ENCODE results near the gene COG1. TPM values are rescaled to one million over a fixed set of nuclear protein-coding genes. Genes with fewer than 3 reads are reported as not detected.

Gene COG1
- total and polyA plus RNA-seq, 2 donors from 2014 or later, result 28.2 to 41.6 TPM

DNA sequence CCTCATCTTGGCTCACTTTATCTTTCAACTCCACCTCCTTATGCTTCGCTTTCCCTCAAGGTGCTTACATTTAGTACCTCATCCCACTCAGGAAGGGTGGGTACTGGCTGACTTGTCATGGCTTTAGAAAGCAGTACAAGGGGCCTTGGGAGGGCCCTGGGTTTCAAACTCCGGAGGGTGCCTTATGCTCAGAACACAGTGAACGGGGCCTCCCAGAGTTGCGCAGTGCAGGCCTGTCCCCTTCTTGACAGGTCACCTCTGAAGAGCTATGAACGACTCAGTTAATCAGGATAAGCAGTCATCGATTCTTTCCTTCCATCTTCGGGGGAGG, 6.0 kb downstream of the COG1 start:
- Histone ChIP-seq H3K27ac (ENCODE audit: low read depth in 2 of 2, low read length in 2 of 2) (no peak overlapping the region), H3K27me3 (ENCODE audit: control insufficient read depth, insufficient read depth, low read length) (no peaks in the 10 kb centered on the region), H3K9ac (ENCODE audit: low read length in 3 of 3) (no peak overlapping the region), H3K4me1 (ENCODE audit: control insufficient read depth in 2 of 3, insufficient read depth in 2 of 3, low read depth in 1 of 3, low read length in 3 of 3) (peaks cover 10 to 14% (median 11%) of the 10 kb centered on the region in 3 donors), H3K9me3 (ENCODE audit: control insufficient read depth in 2 of 3, insufficient read depth in 1 of 3, low read length in 3 of 3) (no peaks in the 10 kb centered on the region), H3K4me3 (ENCODE audit: low read length in 3 of 3) (no peak overlapping the region), H3K36me3 (ENCODE audit: control insufficient read depth in 2 of 3, insufficient read depth in 3 of 3, low read length in 3 of 3) (peaks cover 26 to 54% (median 45%) of the 10 kb centered on the region in 3 donors)
- no peak for FAIRE-seq
- TF ChIP-seq, protein P1, sequence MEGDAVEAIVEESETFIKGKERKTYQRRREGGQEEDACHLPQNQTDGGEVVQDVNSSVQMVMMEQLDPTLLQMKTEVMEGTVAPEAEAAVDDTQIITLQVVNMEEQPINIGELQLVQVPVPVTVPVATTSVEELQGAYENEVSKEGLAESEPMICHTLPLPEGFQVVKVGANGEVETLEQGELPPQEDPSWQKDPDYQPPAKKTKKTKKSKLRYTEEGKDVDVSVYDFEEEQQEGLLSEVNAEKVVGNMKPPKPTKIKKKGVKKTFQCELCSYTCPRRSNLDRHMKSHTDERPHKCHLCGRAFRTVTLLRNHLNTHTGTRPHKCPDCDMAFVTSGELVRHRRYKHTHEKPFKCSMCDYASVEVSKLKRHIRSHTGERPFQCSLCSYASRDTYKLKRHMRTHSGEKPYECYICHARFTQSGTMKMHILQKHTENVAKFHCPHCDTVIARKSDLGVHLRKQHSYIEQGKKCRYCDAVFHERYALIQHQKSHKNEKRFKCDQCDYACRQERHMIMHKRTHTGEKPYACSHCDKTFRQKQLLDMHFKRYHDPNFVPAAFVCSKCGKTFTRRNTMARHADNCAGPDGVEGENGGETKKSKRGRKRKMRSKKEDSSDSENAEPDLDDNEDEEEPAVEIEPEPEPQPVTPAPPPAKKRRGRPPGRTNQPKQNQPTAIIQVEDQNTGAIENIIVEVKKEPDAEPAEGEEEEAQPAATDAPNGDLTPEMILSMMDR (IDR thresholded peaks at IDR 0.05; ENCODE audit: borderline replicate concordance, extremely low read depth, insufficient read depth), result no peak
- intact Hi-C loops (cut with DNase I), result loop anchor here (10.0 kb wide), 1 partner anchor 46 kb away; no protein-coding TSS in a partner anchor
- DNase-seq, result no peak

DNA sequence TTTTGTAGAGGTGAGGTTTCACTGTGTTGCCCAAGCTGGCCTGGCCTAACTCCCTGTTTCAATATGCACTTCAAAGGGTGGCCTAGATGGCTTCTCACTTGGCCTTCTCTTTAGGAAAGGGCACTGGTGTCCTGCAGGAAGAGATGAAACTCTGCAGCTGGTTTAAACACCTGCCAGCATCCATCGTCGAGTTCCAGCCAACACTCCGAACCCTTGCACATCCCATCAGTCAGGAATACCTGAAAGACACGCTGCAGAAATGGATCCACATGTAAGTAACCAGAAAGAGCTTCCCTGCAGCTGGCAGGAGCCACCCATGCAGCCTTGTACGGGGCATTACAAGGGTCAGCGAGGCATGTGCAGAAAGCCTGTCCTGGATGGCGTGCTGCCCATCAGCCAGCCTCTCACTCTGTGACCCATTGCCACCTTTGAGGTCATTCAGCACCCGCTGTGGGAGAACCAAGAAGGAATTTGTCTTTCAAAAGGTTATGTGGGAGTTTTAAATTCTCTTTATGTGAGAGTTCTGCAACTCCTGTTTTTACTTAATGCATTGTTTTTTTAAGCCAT, 7.0 kb downstream of the COG1 start:
- Histone ChIP-seq H3K27me3 (ENCODE audit: control insufficient read depth, insufficient read depth, low read length) (no peaks in the 10 kb centered on the region), H3K4me3 (ENCODE audit: low read length in 3 of 3) (no peak overlapping the region), H3K36me3 (ENCODE audit: control insufficient read depth in 2 of 3, insufficient read depth in 3 of 3, low read length in 3 of 3) (peaks cover 26 to 58% (median 45%) of the 10 kb centered on the region in 3 donors), H3K27ac (ENCODE audit: low read depth in 2 of 2, low read length in 2 of 2) (no peak overlapping the region), H3K9me3 (ENCODE audit: control insufficient read depth in 2 of 3, insufficient read depth in 1 of 3, low read length in 3 of 3) (no peaks in the 10 kb centered on the region), H3K9ac (ENCODE audit: low read length in 3 of 3) (no peak overlapping the region), H3K4me1 (ENCODE audit: control insufficient read depth in 2 of 3, insufficient read depth in 2 of 3, low read depth in 1 of 3, low read length in 3 of 3) (peaks cover 11 to 15% (median 13%) of the 10 kb centered on the region in 3 donors)
- DNase-seq (no peak), FAIRE-seq (no peak)
- TF ChIP-seq, protein P1 (IDR thresholded peaks at IDR 0.05; ENCODE audit: borderline replicate concordance, extremely low read depth, insufficient read depth), result no peak
- intact Hi-C loops (cut with DNase I), result loop anchor here (10.0 kb wide), 1 partner anchor 45 kb away; no protein-coding TSS in a partner anchor

DNA sequence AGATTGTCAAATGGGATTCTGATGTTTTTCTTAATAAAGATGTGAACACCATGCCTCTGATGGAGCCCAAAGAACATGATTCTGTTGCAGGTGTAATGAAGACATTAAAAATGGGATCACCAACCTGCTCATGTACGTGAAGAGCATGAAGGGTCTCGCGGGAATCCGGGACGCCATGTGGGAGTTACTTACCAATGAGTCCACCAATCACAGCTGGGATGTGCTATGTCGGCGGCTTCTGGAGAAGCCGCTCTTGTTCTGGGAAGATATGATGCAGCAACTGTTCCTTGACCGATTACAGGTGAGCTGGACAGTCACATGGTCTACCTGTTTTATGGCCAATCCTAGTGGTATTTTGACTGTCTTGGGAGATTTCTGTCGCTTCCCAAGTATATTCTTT, 7.6 kb downstream of the COG1 start:
- no peak overlapping the region for H3K27ac ChIP-seq (ENCODE audit: low read depth in 2 of 2, low read length in 2 of 2)
- TF ChIP-seq, protein P1 (IDR thresholded peaks at IDR 0.05; ENCODE audit: borderline replicate concordance, extremely low read depth, insufficient read depth), result no peak
- FAIRE-seq, result no peak
- H3K36me3 ChIP-seq (ENCODE audit: control insufficient read depth in 2 of 3, insufficient read depth in 3 of 3, low read length in 3 of 3), result peaks cover 26 to 63% (median 47%) of the 10 kb centered on the region in 3 donors
- no peaks in the 10 kb centered on the region for H3K9me3 ChIP-seq (ENCODE audit: control insufficient read depth in 2 of 3, insufficient read depth in 1 of 3, low read length in 3 of 3)
- H3K4me1 ChIP-seq (ENCODE audit: control insufficient read depth in 2 of 3, insufficient read depth in 2 of 3, low read depth in 1 of 3, low read length in 3 of 3), result peaks cover 11 to 15% (median 13%) of the 10 kb centered on the region in 3 donors
- intact Hi-C loops (cut with DNase I), result no loop called here
- no peak overlapping the region for H3K9ac ChIP-seq (ENCODE audit: low read length in 3 of 3)
- H3K27me3 ChIP-seq (ENCODE audit: control insufficient read depth, insufficient read depth, low read length), result no peaks in the 10 kb centered on the region
- DNase-seq, result no peak
- no peak overlapping the region for H3K4me3 ChIP-seq (ENCODE audit: low read length in 3 of 3)

All from kidney (tissue), 14 donors.